Fibroblast of the conjunctiva (primary cell): ENCODE data around the gene CASP5.
A peak's percentile ranks its signal among the peaks of the same experiment; 100 is the strongest.
"Not testable (repeated sequence)": the region's sequence is repeated elsewhere in the genome, so short reads cannot be mapped to it uniquely, and the experiment has no call there.

ENCODE experiments used
- DNase-seq: peaks from one replicate; pipeline ENCODE4 v3.0.0-alpha.2; 2010; ENCODE audit warnings: low read depth

CASP5 gene

DNA sequence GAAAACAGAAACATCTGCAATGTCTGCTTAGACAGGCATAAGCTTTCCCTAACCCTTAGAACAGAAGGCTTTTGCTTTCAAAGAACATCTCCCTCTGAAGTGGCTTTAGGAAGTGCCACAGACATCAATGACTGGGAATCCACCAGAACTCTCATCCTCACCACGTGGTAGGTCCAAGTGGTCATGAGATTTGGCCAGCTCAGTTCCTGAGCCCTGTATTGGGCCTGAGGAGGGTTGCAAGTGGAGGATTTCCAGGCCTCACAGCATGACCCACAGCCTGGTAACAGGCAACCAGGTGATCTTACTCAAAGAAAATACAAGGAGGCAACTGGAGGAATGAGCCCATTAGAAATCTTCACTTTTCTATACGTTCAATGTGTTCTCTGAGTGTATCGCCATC lies 10.4 kb upstream of the CASP5 start:
- DNase-seq = no peak

GRCh38 chr11:105032495-105032894 lies 9.5 kb upstream of the CASP5 start:
- DNase-seq = no peak

- no peak for DNase-seq
Measured at GRCh38 chr11:105027678-105028077, 4.7 kb upstream of the CASP5 start.

- no peak for DNase-seq
Measured at GRCh38 chr11:105024394-105024793, 1.4 kb upstream of the CASP5 start.

DNA sequence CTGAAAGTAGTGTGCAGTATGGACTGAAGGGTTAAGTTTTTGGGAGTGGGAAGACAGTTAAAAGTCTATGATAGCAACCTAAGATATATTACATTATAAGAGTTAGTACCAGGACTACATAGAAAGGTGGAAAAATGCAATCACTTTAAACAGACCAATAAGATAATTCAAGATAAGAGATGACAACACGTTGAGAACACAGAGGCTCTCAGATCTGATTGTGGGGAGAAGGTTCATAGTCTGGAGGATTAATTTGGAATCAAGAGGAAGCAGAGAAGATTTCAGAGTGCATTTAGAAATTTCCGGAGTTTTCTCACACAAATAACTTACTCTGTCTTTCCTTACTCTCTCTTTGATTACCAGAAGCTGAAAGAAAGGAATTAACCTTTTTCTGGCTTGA lies 441 bp downstream of the CASP5 start:
- DNase-seq = no peak

DNA sequence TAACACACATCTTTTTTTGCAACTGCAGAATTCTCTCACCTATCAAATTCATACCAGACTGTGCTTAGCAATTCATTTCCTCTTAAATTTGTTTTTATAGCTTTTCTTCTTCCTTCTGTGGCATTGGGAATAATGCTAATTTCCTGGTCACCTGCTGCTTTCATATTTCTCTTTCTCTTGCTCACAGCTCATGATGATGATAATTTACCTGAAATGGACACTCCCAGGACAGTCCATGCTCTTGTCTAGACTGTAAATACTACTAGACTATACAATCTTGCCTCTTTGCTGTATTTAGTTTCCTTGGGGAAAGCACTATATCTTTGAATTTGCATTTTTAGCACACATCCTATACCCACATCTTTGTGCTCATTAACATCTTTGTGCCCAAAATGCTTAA lies 15.5 kb downstream of the CASP5 start:
- no peak for DNase-seq

- DNase-seq = no peak
Measured at GRCh38 chr11:105005451-105005845, 17.5 kb downstream of the CASP5 start.

DNA sequence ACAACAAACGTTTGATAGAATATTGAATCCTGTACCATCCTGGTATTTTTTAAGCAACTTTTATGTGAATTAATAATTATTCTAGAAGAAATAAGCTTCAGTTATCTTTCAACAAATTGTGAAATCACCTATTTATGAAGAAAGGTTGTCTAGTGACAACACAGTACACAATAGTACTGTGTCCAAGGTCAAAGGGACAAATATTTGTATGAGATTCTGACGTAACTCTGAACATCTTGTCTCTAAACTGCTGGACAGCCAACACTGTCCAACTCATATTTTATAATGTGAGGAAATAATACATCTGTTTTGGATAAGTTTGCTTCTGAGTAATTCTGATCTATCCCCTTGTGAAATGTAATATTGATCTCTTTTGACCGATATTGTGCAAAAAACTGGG lies 18.9 kb downstream of the CASP5 start:
- DNase-seq = peak; percentile 32

GRCh38 chr11:105003151-105003550 lies 19.8 kb downstream of the CASP5 start:
- DNase-seq = no peak

DNA sequence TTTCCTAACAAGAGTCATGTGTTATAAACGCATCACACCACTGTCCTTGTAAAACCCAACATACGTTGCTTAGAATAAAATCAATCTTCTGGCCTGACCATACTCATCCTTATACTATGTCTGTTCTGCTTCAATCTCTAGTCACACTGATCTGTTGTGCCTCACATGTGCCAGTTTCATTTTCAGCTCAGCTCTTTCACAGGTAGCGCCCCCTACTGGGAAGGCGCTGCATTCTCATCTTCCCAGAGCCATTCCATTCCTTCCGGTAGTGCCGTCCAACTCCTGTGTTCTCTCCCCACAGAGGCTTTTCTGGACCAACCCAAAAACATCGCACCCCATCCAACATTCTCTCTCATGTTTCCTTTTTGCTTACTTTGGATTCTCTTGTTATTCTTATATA lies 22.2 kb downstream of the CASP5 start:
- DNase-seq = no peak

DNA sequence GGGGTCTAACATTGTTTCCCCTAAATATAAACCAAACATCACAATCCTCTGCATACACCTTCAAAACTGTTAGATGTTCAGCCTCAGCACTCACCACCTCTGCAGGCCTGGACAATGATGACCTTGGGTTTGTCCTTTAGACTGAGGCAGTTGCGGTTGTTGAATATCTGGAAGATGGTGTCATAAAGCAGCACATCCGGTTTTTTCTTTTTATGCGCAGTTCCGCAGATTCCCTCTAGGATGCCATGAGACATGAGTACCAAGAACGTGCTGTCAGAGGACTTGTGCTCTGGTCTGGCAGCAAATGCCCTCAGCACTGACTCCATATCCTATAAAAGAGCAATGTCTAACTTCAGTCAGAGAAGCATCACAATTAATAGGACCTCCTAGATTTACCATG lies 22.8 kb downstream of the CASP5 start:
- DNase-seq = no peak

DNA sequence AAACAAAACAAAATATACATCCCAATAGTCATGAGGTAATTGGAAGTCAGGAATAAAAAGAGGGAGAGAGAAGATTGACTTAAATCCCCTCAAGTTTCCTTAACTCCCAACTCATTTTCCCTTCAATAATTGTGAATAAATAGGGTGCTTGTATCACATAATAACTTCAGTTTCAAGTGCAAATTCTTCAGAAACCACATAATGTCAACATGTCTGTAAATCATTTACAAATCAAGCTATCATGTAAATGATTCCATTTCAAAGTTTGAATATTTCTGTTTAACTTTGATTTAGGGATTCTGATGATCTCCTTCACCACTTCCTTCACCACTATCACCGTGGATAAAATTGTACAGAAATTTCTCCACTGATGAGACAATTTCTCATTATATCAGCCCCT lies 23.2 kb downstream of the CASP5 start:
- DNase-seq = no peak

GRCh38 chr11:104997288-104997687 lies 25.7 kb downstream of the CASP5 start:
- no peak for DNase-seq

GRCh38 chr11:104995001-104995408 lies 28.0 kb downstream of the CASP5 start:
- DNase-seq = no peak

DNA sequence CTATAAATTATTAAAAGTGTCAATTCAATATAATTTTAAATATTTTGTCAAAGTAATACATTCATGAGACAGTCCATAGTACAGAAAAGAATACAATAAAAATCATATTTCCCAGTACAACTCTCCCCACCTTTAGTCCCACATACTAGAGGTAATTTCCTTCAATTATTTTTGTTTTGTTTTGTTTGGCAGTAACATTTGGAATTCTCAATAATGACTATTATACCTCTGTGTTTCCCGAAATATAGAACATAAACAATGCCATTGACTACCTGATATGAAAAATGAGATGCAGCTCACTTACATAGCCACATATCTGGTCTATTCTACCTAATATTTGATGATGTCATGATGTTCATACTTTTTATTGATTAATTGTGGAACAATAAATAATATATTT lies 30.2 kb downstream of the CASP5 start:
- no peak for DNase-seq

DNA sequence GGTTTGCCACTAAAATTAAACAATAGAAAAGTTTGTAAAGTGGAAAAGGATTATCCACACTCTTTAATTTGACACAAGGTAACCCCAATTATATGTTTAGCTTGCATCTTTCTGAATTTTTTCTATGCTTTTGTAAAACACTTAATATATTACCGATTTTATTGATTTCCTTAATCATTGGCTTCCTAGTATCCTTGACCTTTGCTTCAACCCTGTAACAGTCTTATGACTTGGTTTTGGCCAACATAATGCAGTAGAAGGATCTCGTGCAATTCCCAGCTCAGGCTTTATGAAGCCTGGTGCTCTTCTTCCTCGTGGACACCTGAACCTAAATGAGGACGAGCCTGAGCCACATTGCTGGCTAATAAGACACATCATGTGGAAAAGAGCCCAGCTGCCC lies 31.0 kb downstream of the CASP5 start:
- DNase-seq = no peak

DNA sequence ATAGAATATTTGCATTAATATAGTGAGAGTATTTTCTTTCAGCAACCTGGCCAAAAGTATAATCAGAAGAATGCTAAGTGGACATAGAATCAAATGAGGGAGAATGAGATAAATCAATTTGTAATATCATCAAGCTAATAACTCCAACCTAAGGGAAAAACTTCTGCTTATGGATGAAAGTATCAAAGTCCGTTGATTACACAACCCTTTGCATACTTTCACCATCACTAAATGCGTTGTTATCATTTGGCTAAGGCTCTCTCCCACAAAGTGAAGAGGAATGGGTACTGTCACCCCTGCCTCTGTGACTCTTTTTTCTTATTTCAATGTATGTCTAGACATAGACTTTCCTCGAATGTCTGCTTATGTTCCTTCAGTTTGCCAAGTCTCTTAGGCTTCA lies 38.2 kb downstream of the CASP5 start:
- DNase-seq = no peak

GRCh38 chr11:104979839-104980238 lies 43.1 kb downstream of the CASP5 start:
- no peak for DNase-seq

DNA sequence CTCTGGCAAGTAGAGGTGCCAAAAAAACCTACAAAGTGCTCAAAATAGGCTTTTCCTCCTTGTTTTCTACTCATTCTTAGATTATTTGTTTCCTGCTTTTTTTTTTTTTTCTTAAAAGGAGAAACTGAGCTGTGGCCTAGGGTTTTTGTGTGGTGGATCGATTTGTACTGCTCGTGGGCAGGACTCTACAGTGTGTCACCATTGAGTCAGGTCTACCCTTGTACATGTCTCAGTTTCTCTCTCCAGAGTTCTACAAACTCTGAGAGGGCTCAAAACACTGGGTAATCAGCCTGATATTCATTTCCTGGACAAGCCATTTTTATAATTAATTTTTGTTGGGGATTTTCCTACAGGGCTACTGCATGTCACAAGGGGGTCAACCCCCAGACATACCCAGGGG lies 49.4 kb downstream of the CASP5 start:
- DNase-seq = no peak

DNA sequence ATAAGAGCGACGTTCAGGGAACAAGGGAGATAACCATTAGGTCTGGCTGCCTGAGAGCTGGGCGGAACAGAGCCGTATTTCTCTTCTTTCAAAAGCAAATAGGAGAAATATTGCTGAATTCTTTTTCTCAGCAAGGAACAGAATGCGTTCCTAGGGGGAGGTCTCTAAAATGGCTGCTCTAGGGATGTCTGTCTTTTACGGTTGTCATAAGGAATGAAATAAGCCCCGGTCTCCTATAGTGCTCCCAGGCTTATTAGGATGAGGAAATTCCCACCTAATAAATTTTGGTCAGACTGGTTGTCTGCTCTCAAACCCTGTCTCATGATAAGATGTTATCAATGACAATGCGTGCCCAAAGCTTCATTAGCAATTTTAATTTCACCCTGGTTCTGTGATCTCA lies 50.0 kb downstream of the CASP5 start:
- DNase-seq = not testable (repeated sequence)

DNA sequence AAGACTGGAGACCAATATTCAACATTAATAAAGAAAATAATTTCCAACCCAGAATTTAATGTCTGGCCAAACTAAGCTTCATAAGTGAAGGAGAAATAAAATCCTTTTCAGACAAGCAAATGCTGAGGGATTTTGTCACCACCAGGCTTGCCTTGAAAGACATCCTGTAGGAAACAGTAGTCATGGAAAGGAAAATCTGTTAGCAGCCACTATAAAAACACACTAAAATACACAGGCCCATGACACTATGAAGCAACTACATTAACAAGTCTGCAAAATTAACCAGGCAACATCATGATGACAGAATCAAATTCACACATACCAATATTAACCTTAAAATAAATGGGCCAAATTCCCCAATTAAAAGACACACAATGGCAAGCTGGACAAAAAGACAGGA lies 52.2 kb downstream of the CASP5 start:
- no peak for DNase-seq

- no peak for DNase-seq
Measured at GRCh38 chr11:104968856-104969776, 53.9 kb downstream of the CASP5 start.

GRCh38 chr11:104968355-104968855 lies 54.6 kb downstream of the CASP5 start, which contains the start of gene CASP4:
Gene CASP4 (minus strand): TSS chr11:104968574. CDS start chr11:104968525, 49 bp downstream.
- peak; percentile 50 for DNase-seq
